GM10266 (cell line): ENCODE measurements around the gene PTCD3.

Experiments used
- DNase-seq: peaks from one replicate; pipeline ENCODE4 v3.0.0; 2012; ENCODE audit errors: extremely low spot score
- TF ChIP-seq, protein P1 (sequence below): IDR thresholded peaks from 2 replicates; pipeline ENCODE4 v1.5.1; 2012; ENCODE audit warnings: mild to moderate bottlenecking, low read depth; ENCODE audit not compliant: control insufficient read depth, insufficient read depth; ENCODE audit errors: missing control alignments

Gene PTCD3

DNA sequence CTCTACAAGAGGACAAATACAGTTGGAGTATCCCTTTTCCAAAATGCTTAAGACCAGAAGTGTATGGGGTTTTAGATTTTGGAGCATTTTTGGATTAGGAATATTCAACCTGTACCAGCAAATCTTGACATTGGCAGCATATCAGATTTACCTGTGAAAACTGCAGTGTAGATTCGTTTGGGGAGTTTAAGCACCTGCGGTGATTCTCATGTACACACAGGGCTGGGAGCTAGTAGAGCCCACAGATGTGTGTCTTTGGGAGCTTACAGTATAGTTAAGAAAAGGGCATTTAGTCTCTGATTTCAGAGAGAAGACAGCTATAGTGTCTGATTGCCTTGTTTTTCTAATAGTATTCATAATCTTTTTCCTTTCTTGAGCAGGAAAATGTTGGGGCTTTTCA is 30.1 kb downstream of the PTCD3 start:
- TF ChIP-seq, protein P1, sequence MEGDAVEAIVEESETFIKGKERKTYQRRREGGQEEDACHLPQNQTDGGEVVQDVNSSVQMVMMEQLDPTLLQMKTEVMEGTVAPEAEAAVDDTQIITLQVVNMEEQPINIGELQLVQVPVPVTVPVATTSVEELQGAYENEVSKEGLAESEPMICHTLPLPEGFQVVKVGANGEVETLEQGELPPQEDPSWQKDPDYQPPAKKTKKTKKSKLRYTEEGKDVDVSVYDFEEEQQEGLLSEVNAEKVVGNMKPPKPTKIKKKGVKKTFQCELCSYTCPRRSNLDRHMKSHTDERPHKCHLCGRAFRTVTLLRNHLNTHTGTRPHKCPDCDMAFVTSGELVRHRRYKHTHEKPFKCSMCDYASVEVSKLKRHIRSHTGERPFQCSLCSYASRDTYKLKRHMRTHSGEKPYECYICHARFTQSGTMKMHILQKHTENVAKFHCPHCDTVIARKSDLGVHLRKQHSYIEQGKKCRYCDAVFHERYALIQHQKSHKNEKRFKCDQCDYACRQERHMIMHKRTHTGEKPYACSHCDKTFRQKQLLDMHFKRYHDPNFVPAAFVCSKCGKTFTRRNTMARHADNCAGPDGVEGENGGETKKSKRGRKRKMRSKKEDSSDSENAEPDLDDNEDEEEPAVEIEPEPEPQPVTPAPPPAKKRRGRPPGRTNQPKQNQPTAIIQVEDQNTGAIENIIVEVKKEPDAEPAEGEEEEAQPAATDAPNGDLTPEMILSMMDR, result no peak
- DNase-seq, result no peak

- TF ChIP-seq, protein P1, result no peak
- DNase-seq, result no peak
Observed at GRCh38 chr2:86138736-86139625, 32.9 kb downstream of the PTCD3 start.

DNA sequence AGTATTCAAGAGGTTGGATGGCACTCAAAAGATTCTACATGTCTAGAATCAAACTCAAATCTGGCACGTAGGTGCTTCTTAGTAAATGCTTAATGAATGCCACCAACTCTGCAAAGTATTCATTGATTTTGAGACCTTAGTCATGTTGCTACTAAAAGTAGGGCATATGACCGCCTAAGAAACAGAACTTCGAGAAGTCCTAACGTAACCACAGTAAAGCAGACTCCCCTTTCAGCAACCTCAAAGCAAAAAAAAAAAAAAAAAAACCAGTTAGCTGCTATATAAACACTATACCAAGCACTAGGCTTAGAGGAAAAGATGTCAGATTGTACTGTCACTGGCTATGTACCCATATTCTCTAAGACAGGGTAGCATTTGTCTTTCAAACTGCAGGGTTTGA is 33.9 kb downstream of the PTCD3 start:
- TF ChIP-seq, protein P1, result no peak
- no peak for DNase-seq

DNA sequence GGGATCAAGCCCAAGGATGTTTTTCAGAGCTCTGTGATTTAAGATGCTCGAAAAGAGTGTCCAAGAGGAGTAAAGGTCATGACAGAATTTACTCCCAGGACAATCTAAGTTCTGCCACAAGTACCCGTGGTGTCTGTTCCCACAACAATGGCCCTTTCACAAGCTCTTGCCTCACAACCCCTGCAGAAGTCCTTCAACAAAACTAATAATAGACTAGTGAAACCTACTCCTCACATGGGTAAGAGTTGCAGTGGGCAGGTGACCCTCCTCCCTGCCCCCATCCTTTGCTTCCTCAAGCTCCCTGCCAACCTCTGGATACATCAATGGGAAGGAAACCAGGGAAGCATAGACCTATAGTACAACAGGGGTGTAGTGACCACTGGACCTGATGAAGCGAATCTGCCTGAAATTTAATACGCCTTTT is 34.9 kb downstream of the PTCD3 start:
- TF ChIP-seq, protein P1, result no peak
- no peak for DNase-seq

- DNase-seq, result no peak
- TF ChIP-seq, protein P1, result no peak
Observed at GRCh38 chr2:86142436-86143257, 36.6 kb downstream of the PTCD3 start.

- TF ChIP-seq, protein P1, result no peak
- no peak for DNase-seq
Observed at GRCh38 chr2:86143307-86143706, 37.3 kb downstream of the PTCD3 start.

GRCh38 chr2:86143926-86144685 is 38.1 kb downstream of the PTCD3 start:
- DNase-seq, result no peak
- TF ChIP-seq, protein P1, result no peak
